ENCODE measurements around the gene CCDC159.
"Not testable (repeated sequence)": the region's sequence is repeated elsewhere in the genome, so short reads cannot be mapped to it uniquely, and the experiment has no call there.

- TF ChIP-seq EZH2 (IDR thresholded peaks at IDR 0.05; ENCODE audit: low read length); CTCF (optimal IDR thresholded peaks at IDR 0.05 in 1 of 3, IDR thresholded peaks at IDR 0.05 in 1 of 3, conservative IDR thresholded peaks at IDR 0.05 in 1 of 3; ENCODE audit: extremely low read depth in 1 of 3, insufficient read depth in 2 of 3, low read length in 3 of 3): not testable (repeated sequence)
These were observed 6.2 kb upstream of the CCDC159 start for GRCh38 chr19:11340099-11340467.

All from keratinocyte (primary cell).